SK-MEL-5 (cell line): ENCODE results near the gene ZNF521. TPM values are rescaled to one million over a fixed set of nuclear protein-coding genes. Genes with fewer than 3 reads are reported as not detected.
A peak's percentile ranks its signal among the peaks of the same experiment; 100 is the strongest.

Experiments used
- DNase-seq: peaks from one replicate; pipeline ENCODE4 v3.0.0-alpha.2; 2016; ENCODE audit warnings: low read depth, low spot score
- in situ Hi-C: cut with HindIII; loops from 2 replicates; pipeline ENCODE4 v1.10.0; 2016; ENCODE audit warnings: low sequenced_read_pairs, high pct_unique_total_duplicates, low pct_unique_long_range_greater_than_20kb
- total RNA-seq: library from RNA; depleted of rRNA; stranded (reverse); fragments of >200 nt; shearing (Covaris generic); gene quantifications from 2 replicates; pipeline ENCODE4 v1.2.3, GENCODE V29; 2014

The ZNF521 gene
- total RNA-seq, 1 experiment from 2014 or later = 1.9 TPM

- in situ Hi-C loops = no loop called here
These were observed 128.8 kb downstream of the ZNF521 start for GRCh38 chr18:25223211-25223610.

GRCh38 chr18:25222648-25223047 is 129.3 kb downstream of the ZNF521 start:
- in situ Hi-C loops = no loop called here
- no peak for DNase-seq

More at GRCh38 chr18:25223211-25223610, 128.8 kb downstream of the ZNF521 start:
- no peak for DNase-seq

GRCh38 chr18:25210622-25211021 is 141.3 kb downstream of the ZNF521 start:
- in situ Hi-C loops = no loop called here
- DNase-seq = no peak

GRCh38 chr18:25192065-25192464 is 159.9 kb downstream of the ZNF521 start:
- no peak for DNase-seq
- in situ Hi-C loops = no loop called here

GRCh38 chr18:25190472-25190871 is 161.5 kb downstream of the ZNF521 start:
- DNase-seq = no peak
- in situ Hi-C loops = no loop called here

- in situ Hi-C loops = no loop called here
- no peak for DNase-seq
These were observed 162.4 kb downstream of the ZNF521 start for GRCh38 chr18:25189391-25190185.

GRCh38 chr18:25187521-25188192 is 164.3 kb downstream of the ZNF521 start:
- DNase-seq = peak; percentile 43
- in situ Hi-C loops = no loop called here

GRCh38 chr18:25186871-25187270 is 165.1 kb downstream of the ZNF521 start:
- in situ Hi-C loops = no loop called here
- DNase-seq = no peak

GRCh38 chr18:25181993-25182392 is 170.0 kb downstream of the ZNF521 start:
- in situ Hi-C loops = no loop called here
- DNase-seq = no peak

- in situ Hi-C loops = no loop called here
- DNase-seq = no peak
These were observed 170.4 kb downstream of the ZNF521 start for GRCh38 chr18:25181581-25181980.

- no peak for DNase-seq
- in situ Hi-C loops = no loop called here
These were observed 170.9 kb downstream of the ZNF521 start for GRCh38 chr18:25180973-25181548.

- DNase-seq = no peak
- in situ Hi-C loops = no loop called here
These were observed 174.3 kb downstream of the ZNF521 start for GRCh38 chr18:25177631-25178030.

- peak; percentile 3 for DNase-seq
- in situ Hi-C loops = no loop called here
These were observed 175.4 kb downstream of the ZNF521 start for GRCh38 chr18:25176518-25177042.

GRCh38 chr18:25175558-25176517 is 176.1 kb downstream of the ZNF521 start:
- DNase-seq = no peak

GRCh38 chr18:25174324-25174723 is 177.6 kb downstream of the ZNF521 start:
- DNase-seq = no peak
- in situ Hi-C loops = no loop called here

More at GRCh38 chr18:25175558-25176517, 176.1 kb downstream of the ZNF521 start:
- in situ Hi-C loops = no loop called here

- no peak for DNase-seq
- in situ Hi-C loops = no loop called here
These were observed 180.6 kb downstream of the ZNF521 start for GRCh38 chr18:25171334-25171733.

GRCh38 chr18:25170402-25170801 is 181.6 kb downstream of the ZNF521 start:
- DNase-seq = no peak
- in situ Hi-C loops = no loop called here
